ENCODE results near the gene KDM3A.

GRCh38 chr2:86410581-86410980 lies 30.6 kb upstream of the KDM3A start:
- TF ChIP-seq, protein P1, sequence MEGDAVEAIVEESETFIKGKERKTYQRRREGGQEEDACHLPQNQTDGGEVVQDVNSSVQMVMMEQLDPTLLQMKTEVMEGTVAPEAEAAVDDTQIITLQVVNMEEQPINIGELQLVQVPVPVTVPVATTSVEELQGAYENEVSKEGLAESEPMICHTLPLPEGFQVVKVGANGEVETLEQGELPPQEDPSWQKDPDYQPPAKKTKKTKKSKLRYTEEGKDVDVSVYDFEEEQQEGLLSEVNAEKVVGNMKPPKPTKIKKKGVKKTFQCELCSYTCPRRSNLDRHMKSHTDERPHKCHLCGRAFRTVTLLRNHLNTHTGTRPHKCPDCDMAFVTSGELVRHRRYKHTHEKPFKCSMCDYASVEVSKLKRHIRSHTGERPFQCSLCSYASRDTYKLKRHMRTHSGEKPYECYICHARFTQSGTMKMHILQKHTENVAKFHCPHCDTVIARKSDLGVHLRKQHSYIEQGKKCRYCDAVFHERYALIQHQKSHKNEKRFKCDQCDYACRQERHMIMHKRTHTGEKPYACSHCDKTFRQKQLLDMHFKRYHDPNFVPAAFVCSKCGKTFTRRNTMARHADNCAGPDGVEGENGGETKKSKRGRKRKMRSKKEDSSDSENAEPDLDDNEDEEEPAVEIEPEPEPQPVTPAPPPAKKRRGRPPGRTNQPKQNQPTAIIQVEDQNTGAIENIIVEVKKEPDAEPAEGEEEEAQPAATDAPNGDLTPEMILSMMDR (IDR thresholded peaks at IDR 0.05 in 8 of 11, conservative IDR thresholded peaks at IDR 0.05 in 3 of 11) = no peak
- TF ChIP-seq POLR2A (IDR thresholded peaks at IDR 0.05) = no peak
